ENCODE data around the gene EED. TPM values are rescaled to one million over a fixed set of nuclear protein-coding genes. Genes with fewer than 3 reads are reported as not detected.

The EED gene
- total RNA-seq (10 to 100 TPM in 3 of 4 donors, 1 to 10 TPM in 1; 9.6 to 11.6 (median 10.7) TPM), polyA plus RNA-seq (10 to 100 TPM in 2 of 3 donors, 1 to 10 TPM in 1; 8.1 to 14.6 (median 14.0) TPM)
- long read RNA-seq, donor 1, partial matches to known transcripts, result 0 of 8 reads
- long read RNA-seq, donor 1, other reads (novel, unspliced or antisense), result 5 of 8 reads
- long read RNA-seq, donor 2, transcript EED-201 (12 exons, 2,223 nt), result major isoform, 12 of 23 reads
- long read RNA-seq, donor 2, partial matches to known transcripts, result 3 of 23 reads
- long read RNA-seq, donor 2, other reads (novel, unspliced or antisense), result 8 of 23 reads

- ATAC-seq (peak; percentile 93 to 96 (median 96)), DNase-seq (peak; percentile 97 to 98)
- WGBS, 3 donors, result 0 to 1% (median 0%) methylated on average over 61 to 63 of the region's 64 CpGs
- Histone ChIP-seq H3K4me3 (peak within 1 kb of the TSS; percentile 86), H3K9me3 (no peaks in the 10 kb centered on the region), H3K36me3 (ENCODE audit: insufficient read depth in 1 of 2, low read depth in 1 of 2) (no peaks in the 10 kb centered on the region), H3K27ac (peak within 1 kb of the TSS; percentile 98), H3K27me3 (ENCODE audit: insufficient read depth in 3 of 3, low read length in 2 of 3) (no peaks in the 10 kb centered on the region), H3K4me1 (peaks cover 29% of the 10 kb centered on the region)
- intact Hi-C loops (cut with DNase I), result loop anchor here in 1 of 2 donors (5.0 kb wide), 1 partner anchor 58 kb away; the partner anchor contains the start of gene HIKESHI
- TF ChIP-seq CTCF (IDR thresholded peaks at IDR 0.05), result no peak
Measured at GRCh38 chr11:86244522-86245368, at the start of gene EED. Gene EED, plus strand, starts transcription at chr11:86244753. Its CDS starts 477 bp downstream, at chr11:86245230.

GRCh38 chr11:86194998-86195397, 49.6 kb upstream of the EED start:
- TF ChIP-seq CTCF (IDR thresholded peaks at IDR 0.05), result no peak
- Histone ChIP-seq H3K27me3 (ENCODE audit: insufficient read depth in 3 of 3, low read length in 2 of 3) (no peaks in the 10 kb centered on the region), H3K36me3 (ENCODE audit: insufficient read depth in 1 of 2, low read depth in 1 of 2) (no peaks in the 10 kb centered on the region), H3K4me1 (peaks cover 16% of the 10 kb centered on the region), H3K4me3 (no peak overlapping the region), H3K9me3 (no peaks in the 10 kb centered on the region), H3K27ac (no peak overlapping the region)
- DNase-seq (no peak), ATAC-seq (no peak)
- 94 to 97% (median 95%) methylated on average over 18 of the region's 18 CpGs for WGBS, 3 donors
- intact Hi-C loops (cut with DNase I), result loop anchor here in 1 of 2 donors (5.0 to 10.0 kb wide), 3 partner anchors 128 to 248 kb away; partner anchors contain the start of gene PICALM

GRCh38 chr11:86196085-86196696, 48.4 kb upstream of the EED start:
- Histone ChIP-seq H3K4me3 (no peak overlapping the region), H3K4me1 (peaks cover 13% of the 10 kb centered on the region), H3K27ac (no peak overlapping the region), H3K27me3 (ENCODE audit: insufficient read depth in 3 of 3, low read length in 2 of 3) (no peaks in the 10 kb centered on the region), H3K9me3 (no peaks in the 10 kb centered on the region), H3K36me3 (ENCODE audit: insufficient read depth in 1 of 2, low read depth in 1 of 2) (no peaks in the 10 kb centered on the region)
- 62 to 80% (median 73%) methylated on average over 6 of the region's 6 CpGs for WGBS, 3 donors
- ATAC-seq, result no peak
- TF ChIP-seq CTCF (IDR thresholded peaks at IDR 0.05), result no peak
- no peak for DNase-seq
- intact Hi-C loops (cut with DNase I), result loop anchor here in 1 of 2 donors (5.0 to 10.0 kb wide), 2 partner anchors 161 to 249 kb away; no protein-coding TSS in a partner anchor

GRCh38 chr11:86196913-86197312, 47.6 kb upstream of the EED start:
- no peaks in the 10 kb centered on the region for H3K36me3 ChIP-seq (ENCODE audit: insufficient read depth in 1 of 2, low read depth in 1 of 2)
- TF ChIP-seq CTCF (IDR thresholded peaks at IDR 0.05), result no peak
- DNase-seq (no peak), ATAC-seq (no peak)
- WGBS, 3 donors, result 51 to 69% (median 61%) methylated on average over 3 of the region's 3 CpGs
- H3K9me3 ChIP-seq, result no peaks in the 10 kb centered on the region
- intact Hi-C loops (cut with DNase I), result loop anchor here in 1 of 2 donors (5.0 to 10.0 kb wide), 2 partner anchors 162 to 250 kb away; no protein-coding TSS in a partner anchor
- H3K4me3 ChIP-seq, result no peak overlapping the region
- no peaks in the 10 kb centered on the region for H3K27me3 ChIP-seq (ENCODE audit: insufficient read depth in 3 of 3, low read length in 2 of 3)
- no peak overlapping the region for H3K27ac ChIP-seq
- peaks cover 13% of the 10 kb centered on the region for H3K4me1 ChIP-seq
